Tibial nerve (tissue), 4 donors: Measurements from ENCODE around the gene TIMM9. TPM values are rescaled to one million over a fixed set of nuclear protein-coding genes. Genes with fewer than 3 reads are reported as not detected.
"Not testable (repeated sequence)": the region's sequence is repeated elsewhere in the genome, so short reads cannot be mapped to it uniquely, and the experiment has no call there.

ENCODE experiments used
- DNase-seq, 2 donors: peaks; one replicate each; pipeline ENCODE4 v3.0.0-alpha.2; 2019; ENCODE audit warnings: low spot score in 2 of 2
- H3K27ac ChIP-seq, 4 donors: fragments of 200-600 bp; sonication (generic) in 3 of 4; one replicate each; pipeline ENCODE4 v1.5.1; 2017 to 2019; ENCODE audit warnings: mild to moderate bottlenecking in 1 of 4
- H3K27me3 ChIP-seq, 2 donors: fragments of 200-600 bp; sonication (generic) in 1 of 2; one replicate each; pipeline versions ENCODE4 v1.5.1 to v1.6.0; 2017 to 2019
- H3K36me3 ChIP-seq, 3 donors: fragments of 200-600 bp; sonication (generic); one replicate each; pipeline ENCODE4 v1.5.1; 2018 to 2019
- H3K4me1 ChIP-seq, 4 donors: fragments of 200-600 bp; sonication (generic) in 3 of 4; one replicate each; pipeline ENCODE4 v1.5.1; 2017 to 2019
- H3K4me3 ChIP-seq, 4 donors: fragments of 200-600 bp; sonication (generic) in 3 of 4; one replicate each; pipeline ENCODE4 v1.5.1; 2017 to 2019; ENCODE audit warnings: mild to moderate bottlenecking in 1 of 4, moderate library complexity in 1 of 4
- H3K9me3 ChIP-seq, 4 donors: fragments of 200-600 bp; sonication (generic) in 3 of 4; one replicate each; pipeline ENCODE4 v1.5.1; 2017 to 2019
- EP300 ChIP-seq, 2 donors: sonication (generic); formaldehyde crosslinking; IDR thresholded peaks; one replicate each; pipeline ENCODE4 v1.6.1; 2017; ENCODE audit warnings: antibody characterized with exemption in 2 of 2, mild to moderate bottlenecking in 1 of 2
- POLR2A ChIP-seq, 2 donors: fragments of 450-650 bp; IDR thresholded peaks; one replicate each; pipeline ENCODE4 v1.6.1; 2017; ENCODE audit warnings: antibody characterized with exemption in 2 of 2, mild to moderate bottlenecking in 2 of 2, moderate library complexity in 2 of 2
- WGBS, 2 donors: methylation state at CpG; one replicate each; pipeline ENCODE4 v1.1.5; 2018; 5-methylcytosine and 5-hydroxymethylcytosine counted together
- total RNA-seq, 4 donors: library from RNA; depleted of rRNA; stranded (reverse); fragments of >200 nt; gene quantifications; one replicate each; pipeline ENCODE4 v1.1.0, GENCODE V29; 2016
- TF ChIP-seq, protein P1 (sequence below), 5 experiments: fragments of 200-600 bp in 3 of 5; fragments of 450-650 bp in 2 of 5; sonication (generic) in 3 of 5; IDR thresholded peaks; one replicate each; pipeline ENCODE4 v1.5.1; 2016 to 2019; ENCODE audit warnings: antibody characterized with exemption in 5 of 5, mild to moderate bottlenecking in 3 of 5, moderate library complexity in 2 of 5

Gene TIMM9
- total RNA-seq, 4 donors from 2014 or later = 25.1 to 85.4 (median 42.0) TPM

DNA sequence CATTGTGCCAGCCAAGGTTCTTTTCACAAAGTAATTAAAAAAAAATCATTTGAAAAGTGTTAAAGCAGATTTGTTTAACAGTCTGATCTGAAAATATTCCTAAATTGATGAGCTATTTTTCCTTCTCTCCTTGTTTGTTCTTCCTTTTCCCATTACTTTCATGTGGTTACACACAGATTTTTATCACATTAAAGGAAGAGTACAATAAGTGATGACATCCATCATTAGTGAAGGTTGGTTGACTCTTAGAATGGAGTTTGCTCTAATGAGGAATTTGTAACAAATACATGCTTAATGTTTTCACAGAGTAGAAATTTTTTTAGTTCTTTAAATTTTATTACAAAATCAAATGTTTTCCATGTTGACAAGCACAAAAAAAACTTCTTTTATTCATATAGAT is 50.5 kb downstream of the TIMM9 start:
- H3K4me1 ChIP-seq = no peaks in the 10 kb centered on the region
- H3K4me3 ChIP-seq = no peak overlapping the region
- H3K36me3 ChIP-seq = peaks cover 0 to 89% (median 0%) of the 10 kb centered on the region in 3 donors
- no peaks in the 10 kb centered on the region for H3K9me3 ChIP-seq
- H3K27ac ChIP-seq = no peak overlapping the region
- no peaks in the 10 kb centered on the region for H3K27me3 ChIP-seq
- TF ChIP-seq EP300 (IDR thresholded peaks at IDR 0.05) = no peak
- no peak for TF ChIP-seq POLR2A (IDR thresholded peaks at IDR 0.05)
- TF ChIP-seq, protein P1, sequence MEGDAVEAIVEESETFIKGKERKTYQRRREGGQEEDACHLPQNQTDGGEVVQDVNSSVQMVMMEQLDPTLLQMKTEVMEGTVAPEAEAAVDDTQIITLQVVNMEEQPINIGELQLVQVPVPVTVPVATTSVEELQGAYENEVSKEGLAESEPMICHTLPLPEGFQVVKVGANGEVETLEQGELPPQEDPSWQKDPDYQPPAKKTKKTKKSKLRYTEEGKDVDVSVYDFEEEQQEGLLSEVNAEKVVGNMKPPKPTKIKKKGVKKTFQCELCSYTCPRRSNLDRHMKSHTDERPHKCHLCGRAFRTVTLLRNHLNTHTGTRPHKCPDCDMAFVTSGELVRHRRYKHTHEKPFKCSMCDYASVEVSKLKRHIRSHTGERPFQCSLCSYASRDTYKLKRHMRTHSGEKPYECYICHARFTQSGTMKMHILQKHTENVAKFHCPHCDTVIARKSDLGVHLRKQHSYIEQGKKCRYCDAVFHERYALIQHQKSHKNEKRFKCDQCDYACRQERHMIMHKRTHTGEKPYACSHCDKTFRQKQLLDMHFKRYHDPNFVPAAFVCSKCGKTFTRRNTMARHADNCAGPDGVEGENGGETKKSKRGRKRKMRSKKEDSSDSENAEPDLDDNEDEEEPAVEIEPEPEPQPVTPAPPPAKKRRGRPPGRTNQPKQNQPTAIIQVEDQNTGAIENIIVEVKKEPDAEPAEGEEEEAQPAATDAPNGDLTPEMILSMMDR (IDR thresholded peaks at IDR 0.05) = no peak
- DNase-seq = no peak

GRCh38 chr14:58368956-58369355 is 58.4 kb downstream of the TIMM9 start:
- no peaks in the 10 kb centered on the region for H3K4me1 ChIP-seq
- DNase-seq = no peak
- no peak overlapping the region for H3K4me3 ChIP-seq
- no peaks in the 10 kb centered on the region for H3K9me3 ChIP-seq
- H3K36me3 ChIP-seq = peaks cover 0 to 76% (median 12%) of the 10 kb centered on the region in 3 donors
- TF ChIP-seq, protein P1 (IDR thresholded peaks at IDR 0.05) = no peak
- TF ChIP-seq EP300 (IDR thresholded peaks at IDR 0.05) (no peak), POLR2A (IDR thresholded peaks at IDR 0.05) (no peak)
- H3K27me3 ChIP-seq = no peaks in the 10 kb centered on the region
- H3K27ac ChIP-seq = no peak overlapping the region
- 96 to 97% methylated on average over 1 of the region's 1 CpG for WGBS, 2 donors

DNA sequence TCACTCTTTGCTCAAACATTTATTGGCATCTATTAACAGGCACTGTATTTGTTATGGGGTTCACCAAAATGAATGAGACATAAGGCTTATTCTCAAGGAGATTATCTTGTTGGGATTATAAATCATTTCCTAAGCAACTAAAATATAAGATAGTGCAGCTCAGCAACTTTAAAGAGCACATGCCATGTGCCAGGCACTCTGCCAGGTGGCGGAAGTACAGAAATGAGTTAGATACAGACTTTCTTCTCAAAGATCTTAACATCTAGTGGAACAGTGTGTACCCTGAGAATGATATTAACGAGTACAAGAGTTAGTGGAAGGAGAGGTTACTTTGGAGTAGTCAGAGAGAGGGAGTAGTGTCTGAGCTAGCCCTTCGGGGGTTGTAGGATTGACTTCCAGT is 60.0 kb downstream of the TIMM9 start:
- Histone ChIP-seq H3K9me3 (no peaks in the 10 kb centered on the region), H3K36me3 (peaks cover 0 to 66% (median 12%) of the 10 kb centered on the region in 3 donors), H3K27me3 (no peaks in the 10 kb centered on the region), H3K4me1 (no peaks in the 10 kb centered on the region), H3K27ac (no peak overlapping the region), H3K4me3 (no peak overlapping the region)
- WGBS, 2 donors = 84 to 86% methylated on average over 3 of the region's 3 CpGs
- TF ChIP-seq, protein P1 (IDR thresholded peaks at IDR 0.05) = no peak
- no peak for TF ChIP-seq POLR2A (IDR thresholded peaks at IDR 0.05)
- TF ChIP-seq EP300 (IDR thresholded peaks at IDR 0.05) = no peak
- DNase-seq = no peak

DNA sequence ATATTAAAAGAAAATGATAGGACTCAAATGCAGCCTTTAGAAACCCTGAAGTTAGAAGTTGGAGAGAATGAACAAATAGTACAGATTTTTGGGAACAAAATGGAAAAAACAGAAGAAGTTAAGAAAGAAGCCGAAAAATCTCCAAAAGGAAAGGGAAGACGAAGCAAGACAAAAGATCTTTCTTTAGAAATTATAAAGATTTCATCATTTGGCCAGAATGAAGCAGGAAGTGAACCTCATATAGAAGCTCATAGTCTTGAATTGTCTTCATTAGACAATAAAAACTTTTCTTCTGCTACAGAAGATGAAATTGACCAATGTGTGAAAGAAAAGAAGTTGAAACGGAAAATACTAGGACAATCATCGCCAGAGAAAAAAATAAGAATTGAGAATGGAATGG is 63.0 kb downstream of the TIMM9 start:
- Histone ChIP-seq H3K27me3 (no peaks in the 10 kb centered on the region), H3K4me3 (no peak overlapping the region), H3K27ac (peak overlapping the region in 1 of 4 donors; percentile 50), H3K36me3 (peaks cover 0 to 69% (median 16%) of the 10 kb centered on the region in 3 donors), H3K4me1 (no peaks in the 10 kb centered on the region), H3K9me3 (no peaks in the 10 kb centered on the region)
- no peak for DNase-seq
- TF ChIP-seq, protein P1 (IDR thresholded peaks at IDR 0.05) = no peak
- TF ChIP-seq POLR2A (IDR thresholded peaks at IDR 0.05) (no peak), EP300 (IDR thresholded peaks at IDR 0.05) (no peak)
- 39 to 47% methylated on average over 4 of the region's 4 CpGs for WGBS, 2 donors

DNA sequence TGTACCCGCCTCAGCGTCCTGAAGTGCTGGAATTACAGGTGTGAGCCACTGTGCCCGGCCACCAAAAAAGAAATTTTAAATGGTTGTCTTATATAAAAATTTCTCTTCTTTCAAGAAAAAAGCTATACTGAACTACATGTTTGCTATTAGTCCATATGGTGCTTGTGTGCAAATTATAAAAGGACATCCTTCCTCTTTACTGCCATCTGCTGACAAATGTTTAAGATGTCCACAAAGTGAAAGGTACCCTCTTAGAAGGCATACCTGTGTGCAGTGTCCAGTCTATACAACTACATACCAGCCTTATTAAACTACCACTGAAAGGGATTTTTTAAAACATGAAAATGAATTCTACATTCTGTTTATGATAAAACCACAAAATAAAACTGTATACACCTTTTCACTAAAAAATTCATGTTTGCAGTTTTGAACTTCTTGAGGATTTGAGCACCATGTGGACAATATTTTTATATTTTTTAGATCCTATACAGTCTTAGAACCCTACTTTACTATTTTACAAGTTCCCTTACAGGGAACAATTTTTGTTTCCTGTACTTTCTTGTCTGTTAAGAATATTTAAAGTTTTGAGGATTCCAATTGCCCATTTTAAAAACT is 64.4 kb downstream of the TIMM9 start:
- H3K9me3 ChIP-seq = no peaks in the 10 kb centered on the region
- TF ChIP-seq POLR2A (IDR thresholded peaks at IDR 0.05) = no peak
- TF ChIP-seq, protein P1 (IDR thresholded peaks at IDR 0.05) = peak in 1 of 5 experiments; percentile 21
- H3K27ac ChIP-seq = no peak overlapping the region
- no peaks in the 10 kb centered on the region for H3K27me3 ChIP-seq
- peaks cover 0 to 58% (median 14%) of the 10 kb centered on the region in 3 donors for H3K36me3 ChIP-seq
- no peaks in the 10 kb centered on the region for H3K4me1 ChIP-seq
- no peak overlapping the region for H3K4me3 ChIP-seq
- 85 to 94% methylated on average over 3 of the region's 3 CpGs for WGBS, 2 donors
- DNase-seq = no peak

GRCh38 chr14:58362272-58362671 is 65.1 kb downstream of the TIMM9 start:
- 77 to 100% methylated on average over 1 of the region's 1 CpG for WGBS, 2 donors
- H3K27me3 ChIP-seq, DNase-seq, H3K4me1 ChIP-seq, H3K27ac ChIP-seq, H3K4me3 ChIP-seq, H3K9me3 ChIP-seq: not testable (repeated sequence)
- H3K36me3 ChIP-seq = peaks cover 0 to 52% (median 9%) of the 10 kb centered on the region in 3 donors
